HG03280 (cell line): Measurements from ENCODE around the gene F11R.
"Not testable (repeated sequence)": the region's sequence is repeated elsewhere in the genome, so short reads cannot be mapped to it uniquely, and the experiment has no call there.

Experiments
- ATAC-seq: cut with Tn5 transposase; IDR thresholded peaks from one replicate; pipeline ENCODE4 v1.9.1; 2021; ENCODE audit warnings: mild to moderate bottlenecking, moderate library complexity; ENCODE audit not compliant: unreplicated experiment

F11R gene

GRCh38 chr1:160978510-160978927, 42.4 kb downstream of the F11R start:
- no peak for ATAC-seq

GRCh38 chr1:160975026-160975425, 45.9 kb downstream of the F11R start:
- no peak for ATAC-seq

- no peak for ATAC-seq
Measured at GRCh38 chr1:160973491-160973890, 47.5 kb downstream of the F11R start.

DNA sequence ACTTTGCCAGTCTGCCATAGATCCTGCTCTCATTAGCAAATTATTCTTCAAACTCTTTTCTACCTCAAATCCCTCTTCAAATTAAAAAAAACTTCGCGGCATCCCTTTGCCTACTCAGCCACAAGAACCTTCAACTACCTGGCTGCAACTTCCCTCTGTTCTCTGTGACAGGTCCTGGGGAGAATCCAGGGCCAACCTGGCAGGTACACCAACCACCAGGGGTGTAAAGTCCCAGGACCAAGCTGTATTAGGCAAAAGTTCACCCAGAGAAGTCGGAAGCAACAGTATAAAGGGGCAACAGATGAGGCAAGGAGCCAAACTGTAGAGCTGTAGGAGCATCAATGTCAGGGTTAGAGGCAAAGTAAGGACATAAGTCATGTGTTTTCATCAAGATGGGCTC, 48.0 kb downstream of the F11R start:
- ATAC-seq = no peak

DNA sequence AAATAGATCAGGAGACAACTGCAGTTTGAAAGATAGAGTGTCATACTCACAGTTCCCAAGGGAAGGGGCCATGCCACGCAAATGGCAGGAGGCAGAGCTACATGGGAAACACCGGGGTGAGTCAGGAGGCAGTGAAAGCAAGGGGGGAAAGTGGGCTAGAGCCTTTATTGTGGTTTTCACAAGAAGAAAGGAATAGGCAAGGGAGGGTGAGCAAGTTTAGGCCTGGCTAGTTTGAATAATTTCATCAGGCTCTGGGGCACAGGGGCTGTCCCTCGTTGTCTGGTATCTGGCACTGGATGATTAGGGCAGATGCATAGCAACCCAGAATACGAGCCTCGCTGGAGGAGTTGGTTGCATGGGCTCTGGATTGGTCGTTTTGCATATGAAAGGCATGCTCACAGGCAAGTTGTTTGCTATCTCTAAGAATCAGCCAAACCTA, 49.3 kb downstream of the F11R start:
- ATAC-seq = peak; percentile 55

- ATAC-seq = no peak
Measured at GRCh38 chr1:160963521-160963920, 57.4 kb downstream of the F11R start.

DNA sequence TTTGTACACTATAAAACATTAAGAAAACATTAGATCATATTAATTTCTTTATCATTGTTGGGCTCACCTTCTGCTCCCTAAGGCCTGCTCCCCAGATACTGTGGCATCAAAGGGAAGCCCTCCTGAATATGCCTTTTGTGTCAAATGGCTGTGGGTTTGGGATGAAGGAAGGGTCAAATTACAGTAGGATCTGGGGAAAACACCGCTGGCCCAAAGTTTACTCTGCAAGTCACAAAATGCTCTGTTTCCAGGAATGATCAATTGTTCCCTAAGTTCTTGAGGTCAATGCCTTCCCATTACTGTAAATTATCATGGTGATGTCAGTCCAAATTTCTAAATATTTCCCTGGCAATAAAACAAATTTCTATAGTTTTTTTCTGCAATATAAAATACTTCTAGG, 59.5 kb downstream of the F11R start:
- ATAC-seq = no peak

DNA sequence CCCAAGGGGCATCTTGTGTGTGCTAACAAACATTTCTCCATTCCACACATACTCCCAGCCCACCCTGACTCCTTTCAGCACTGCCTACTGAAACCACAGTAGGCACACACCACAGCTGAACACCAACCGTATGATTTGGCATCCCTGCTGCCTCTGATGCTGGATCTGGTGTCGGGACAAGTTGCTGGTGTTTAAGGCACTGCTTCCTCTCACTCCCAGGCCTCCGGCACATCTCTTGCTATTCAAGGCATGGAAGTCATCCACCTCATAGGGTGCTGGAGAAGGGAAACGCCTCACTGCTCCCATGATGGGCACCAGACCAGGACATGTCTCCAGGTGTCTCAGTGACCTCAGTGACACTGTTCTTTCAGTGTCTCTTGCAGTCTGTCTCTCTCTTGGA, 64.0 kb downstream of the F11R start:
- no peak for ATAC-seq

DNA sequence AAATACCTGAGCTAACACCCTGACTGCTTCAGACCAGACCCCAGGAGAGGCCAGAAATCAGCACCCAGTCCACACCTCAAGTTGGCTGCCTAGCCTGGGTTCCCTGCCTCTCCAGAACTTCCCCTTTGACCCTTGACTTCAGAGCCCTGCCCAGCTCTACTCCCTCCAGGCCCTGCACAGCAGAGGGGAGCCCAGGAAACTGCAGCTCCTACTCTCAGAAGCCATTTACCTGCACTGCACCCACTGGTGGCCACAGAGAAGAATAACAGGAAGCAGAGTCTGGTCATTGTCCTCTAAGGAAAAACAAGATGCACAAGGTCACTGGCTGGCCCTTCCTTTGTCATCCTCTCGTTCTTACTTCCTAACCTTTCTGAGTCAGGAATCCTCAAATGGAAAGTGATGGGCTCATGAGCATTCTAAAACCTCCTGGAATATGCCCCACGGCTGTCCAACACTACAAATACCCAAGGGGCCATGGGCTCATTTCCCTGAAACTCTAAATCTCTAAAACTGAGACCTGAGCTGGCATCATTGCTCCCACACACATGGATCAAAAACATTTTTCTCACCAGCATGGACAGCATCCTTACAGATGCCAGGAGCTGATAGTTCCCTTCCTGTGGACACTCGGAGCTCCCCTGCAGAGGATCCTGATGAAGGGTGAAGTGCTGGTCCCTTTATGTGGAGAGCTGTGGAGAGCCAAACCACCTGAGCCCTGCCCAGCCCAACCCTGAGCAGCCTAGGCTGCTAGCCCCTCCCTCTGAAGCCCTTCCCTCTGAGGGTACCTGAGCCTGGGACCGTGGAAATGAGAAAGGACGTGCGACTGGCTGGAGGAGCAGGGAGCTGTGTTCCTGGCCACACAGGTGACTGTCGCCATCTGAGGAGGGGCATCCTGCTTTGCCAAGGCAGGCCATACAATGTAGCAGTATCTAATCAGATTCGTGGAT, 66.5 kb downstream of the F11R start, which contains the start of gene ITLN2:
Gene ITLN2, minus strand, starts transcription at position 652 of the 947 bp plus-strand sequence. Its CDS starts 68 bp downstream, at position 584.
- ATAC-seq = peak; percentile 65

DNA sequence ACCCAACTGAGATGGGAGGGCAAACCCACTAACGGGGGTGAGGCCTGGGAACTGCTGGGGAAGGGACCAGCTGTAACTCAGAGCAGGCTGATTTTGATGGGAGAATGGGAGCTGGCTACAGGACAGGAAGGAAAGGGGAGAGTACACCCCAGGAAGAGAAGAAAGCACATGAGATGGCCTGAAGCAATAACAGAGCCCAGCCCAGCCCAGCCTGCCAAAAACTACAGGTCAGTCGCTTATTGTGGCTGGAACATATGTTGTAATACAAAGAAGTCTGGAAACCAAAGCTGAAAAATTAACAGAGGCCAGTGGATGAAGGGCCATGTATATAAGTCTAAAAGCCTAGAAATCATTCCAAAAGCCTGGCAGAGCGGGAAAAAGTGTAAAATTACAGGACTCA, 67.9 kb downstream of the F11R start:
- ATAC-seq = no peak

DNA sequence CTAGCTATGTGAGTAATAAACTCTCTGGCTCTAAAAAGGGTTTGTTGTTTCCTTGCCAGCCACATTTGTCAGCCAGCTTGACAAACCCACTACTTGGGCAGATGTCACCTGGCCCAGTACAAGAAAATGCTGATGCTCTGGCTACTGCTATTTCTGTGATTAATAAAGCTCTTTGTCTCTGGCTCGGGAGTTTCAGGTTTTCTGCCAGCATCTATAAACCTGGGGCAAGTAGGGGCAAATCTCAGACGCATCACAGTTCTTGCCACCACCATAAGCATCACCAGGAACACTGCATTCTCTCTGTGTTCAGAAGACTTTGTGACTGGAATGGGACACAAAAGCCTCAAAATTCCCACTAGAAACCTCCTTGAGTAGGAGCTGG, 68.8 kb downstream of the F11R start:
- no peak for ATAC-seq

- no peak for ATAC-seq
Measured at GRCh38 chr1:160951443-160952128, 69.4 kb downstream of the F11R start.

DNA sequence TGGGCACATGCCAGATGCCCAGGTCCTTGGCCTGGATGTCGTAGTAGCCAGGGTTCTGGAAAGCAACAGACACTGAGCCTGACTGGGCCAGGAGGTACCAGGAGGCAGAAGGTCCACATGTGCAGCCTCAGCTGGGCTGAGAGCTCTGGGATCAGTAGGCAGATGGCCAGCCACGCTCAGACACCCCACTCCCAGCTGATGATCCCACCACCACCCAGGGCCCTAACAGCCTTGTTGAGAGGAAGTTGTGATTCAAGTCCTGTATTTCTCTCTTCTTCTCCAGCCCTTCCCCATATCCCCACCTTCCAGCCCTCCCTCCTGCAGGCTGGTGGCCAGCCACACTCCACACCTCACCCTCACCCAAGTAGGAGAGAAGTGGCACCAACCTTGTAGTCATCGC, 70.3 kb downstream of the F11R start:
- no peak for ATAC-seq

DNA sequence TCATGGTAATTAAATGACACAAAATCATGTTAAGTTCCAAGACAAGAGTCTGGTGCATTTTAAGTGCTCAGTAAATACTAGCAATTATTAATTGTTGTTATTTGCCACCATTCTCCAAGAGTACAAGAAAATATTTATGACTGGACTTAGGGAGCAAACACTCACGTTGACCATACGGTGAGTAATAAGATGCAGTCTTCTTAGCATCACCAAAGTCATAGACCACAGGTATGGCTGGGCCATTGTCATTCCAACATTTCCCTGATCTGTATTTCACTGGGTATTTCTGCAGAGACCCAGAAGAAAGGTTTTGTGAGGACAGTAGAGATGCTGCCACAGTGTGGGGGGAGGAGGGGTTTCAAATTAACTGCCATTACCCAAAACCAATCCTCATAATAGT, 71.1 kb downstream of the F11R start:
- ATAC-seq = no peak

DNA sequence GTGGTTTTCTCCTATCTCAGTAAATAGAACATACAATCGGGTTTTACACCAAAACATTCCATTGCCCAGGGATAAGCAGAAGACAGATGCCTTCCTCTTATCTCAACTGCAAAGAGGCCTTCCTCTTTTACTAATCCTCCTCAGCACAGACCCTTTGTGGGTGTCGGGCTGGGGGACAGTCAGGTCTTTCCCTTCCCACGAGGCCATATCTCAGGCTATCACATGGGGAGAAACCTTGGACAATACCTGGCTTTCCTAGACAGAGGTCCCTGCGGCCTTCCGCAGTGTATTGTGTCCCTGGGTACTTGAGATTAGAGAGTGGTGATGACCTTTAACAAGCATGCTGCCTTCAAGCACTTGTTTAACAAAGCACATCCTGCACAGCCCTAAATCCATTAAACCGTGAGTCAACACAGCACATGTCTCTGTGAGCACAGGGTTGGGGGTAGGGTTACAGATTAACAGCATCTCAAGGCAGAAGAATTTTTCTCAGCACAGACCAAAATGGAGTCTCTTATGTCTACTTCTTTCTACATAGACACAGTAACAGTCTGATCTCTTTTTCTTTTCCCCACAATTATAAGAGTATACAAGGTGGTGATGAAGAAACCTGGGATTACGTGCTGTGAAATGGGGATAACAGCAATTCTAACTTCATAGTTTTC, 71.6 kb downstream of the F11R start:
- ATAC-seq = not testable (repeated sequence)

- ATAC-seq = not testable (repeated sequence)
Measured at GRCh38 chr1:160947174-160947759, 73.7 kb downstream of the F11R start.

DNA sequence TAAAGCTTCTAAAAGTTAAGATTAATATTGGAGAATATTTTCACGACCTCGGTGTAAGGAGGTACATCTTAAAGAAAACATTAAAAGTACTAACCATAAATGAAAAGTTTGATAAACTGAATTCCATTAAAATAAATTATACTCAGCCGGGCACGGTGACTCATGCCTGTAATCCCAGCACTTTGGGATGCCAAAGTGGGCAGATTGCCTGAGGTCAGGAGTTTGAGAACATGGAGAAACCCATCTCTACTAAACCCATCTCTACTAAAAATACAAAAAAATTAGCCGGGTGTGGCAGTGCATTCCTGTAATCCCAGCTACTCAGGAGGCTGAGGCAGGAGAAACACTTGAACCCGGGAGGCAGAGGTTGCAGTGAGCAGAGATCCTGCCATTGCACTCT, 75.1 kb downstream of the F11R start:
- not testable (repeated sequence) for ATAC-seq
